ENCODE results near the gene CASK.

DNA sequence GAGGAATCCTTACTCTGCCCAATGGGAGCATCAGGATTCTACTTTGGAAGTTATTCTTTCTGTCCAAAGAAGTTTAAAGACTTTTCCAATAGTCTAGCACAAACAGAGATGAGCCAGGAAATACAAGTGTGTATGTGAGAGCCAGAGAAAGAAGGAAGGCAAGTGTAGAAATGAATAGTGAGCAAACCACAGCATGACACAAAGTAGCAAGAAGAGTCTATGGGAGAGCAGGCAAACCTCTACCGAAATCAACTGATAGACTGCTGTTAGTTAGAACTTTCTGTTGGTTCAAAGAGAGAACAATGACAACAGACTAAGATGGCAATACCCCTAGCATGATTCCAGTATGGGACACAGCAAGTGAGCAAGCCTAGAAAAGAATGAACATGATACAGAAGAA is 250.7 kb downstream of the CASK start:
- TF ChIP-seq, protein P1, sequence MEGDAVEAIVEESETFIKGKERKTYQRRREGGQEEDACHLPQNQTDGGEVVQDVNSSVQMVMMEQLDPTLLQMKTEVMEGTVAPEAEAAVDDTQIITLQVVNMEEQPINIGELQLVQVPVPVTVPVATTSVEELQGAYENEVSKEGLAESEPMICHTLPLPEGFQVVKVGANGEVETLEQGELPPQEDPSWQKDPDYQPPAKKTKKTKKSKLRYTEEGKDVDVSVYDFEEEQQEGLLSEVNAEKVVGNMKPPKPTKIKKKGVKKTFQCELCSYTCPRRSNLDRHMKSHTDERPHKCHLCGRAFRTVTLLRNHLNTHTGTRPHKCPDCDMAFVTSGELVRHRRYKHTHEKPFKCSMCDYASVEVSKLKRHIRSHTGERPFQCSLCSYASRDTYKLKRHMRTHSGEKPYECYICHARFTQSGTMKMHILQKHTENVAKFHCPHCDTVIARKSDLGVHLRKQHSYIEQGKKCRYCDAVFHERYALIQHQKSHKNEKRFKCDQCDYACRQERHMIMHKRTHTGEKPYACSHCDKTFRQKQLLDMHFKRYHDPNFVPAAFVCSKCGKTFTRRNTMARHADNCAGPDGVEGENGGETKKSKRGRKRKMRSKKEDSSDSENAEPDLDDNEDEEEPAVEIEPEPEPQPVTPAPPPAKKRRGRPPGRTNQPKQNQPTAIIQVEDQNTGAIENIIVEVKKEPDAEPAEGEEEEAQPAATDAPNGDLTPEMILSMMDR (IDR thresholded peaks at IDR 0.05): no peak
- TF ChIP-seq POLR2A (IDR thresholded peaks at IDR 0.05): no peak

Data from adrenal gland (tissue), 5 donors.